ENCODE data around the gene OSGEP.

Gene OSGEP

GRCh38 chr14:20454516-20455354 lies at the start of gene OSGEP, which contains the start of gene APEX1:
Gene OSGEP (minus strand): TSS chr14:20454812. CDS start chr14:20454683, 129 bp downstream.
Gene APEX1 (plus strand): TSS chr14:20455226. CDS start chr14:20455646, 420 bp downstream.
- no peak for TF ChIP-seq CTCF (conservative IDR thresholded peaks at IDR 0.05; ENCODE audit: low read depth)
- POLR2A ChIA-PET (ENCODE audit: low non-redundant PET) = interaction anchor here (1.1 to 2.2 kb wide), 3 partner anchors 15 to 111 kb away, joined by 3 to 9 read pairs (median 5); partner anchors contain the start of genes PARP2, PNP and TEP1
- peak; percentile 99 for DNase-seq (ENCODE audit: low spot score)
- H3K27ac ChIP-seq = peak within 1 kb of the TSS; percentile 98
- CTCF ChIA-PET = interaction anchor here (0.6 to 1.3 kb wide), 2 partner anchors 168 to 517 kb away, joined by 4 read pairs; no protein-coding TSS in a partner anchor

DNA sequence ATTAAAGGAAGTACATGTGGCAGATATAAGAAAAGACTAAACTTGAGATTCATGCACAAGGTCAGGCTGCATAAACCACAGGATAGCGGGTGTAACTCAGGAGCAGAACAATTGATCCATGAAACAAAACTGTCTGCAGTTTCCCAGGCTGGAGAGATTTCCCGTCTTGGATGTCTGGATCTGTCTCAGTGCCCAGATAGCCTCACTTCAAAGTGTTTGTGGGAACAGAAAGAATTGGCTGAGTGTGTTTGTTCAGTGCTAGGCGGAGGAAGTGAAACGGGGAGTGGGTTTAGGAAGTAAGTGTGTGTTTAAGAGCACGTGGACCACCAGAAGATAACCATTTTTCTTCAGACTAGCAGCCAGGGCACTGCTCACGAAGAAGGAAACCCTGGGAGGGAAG lies 49.3 kb upstream of the OSGEP start:
- no peak overlapping the region for H3K27ac ChIP-seq
- CTCF ChIA-PET = no interaction called here
- POLR2A ChIA-PET (ENCODE audit: low non-redundant PET) = no interaction called here
- DNase-seq (ENCODE audit: low spot score) = no peak
- TF ChIP-seq CTCF (conservative IDR thresholded peaks at IDR 0.05; ENCODE audit: low read depth) = no peak

DNA sequence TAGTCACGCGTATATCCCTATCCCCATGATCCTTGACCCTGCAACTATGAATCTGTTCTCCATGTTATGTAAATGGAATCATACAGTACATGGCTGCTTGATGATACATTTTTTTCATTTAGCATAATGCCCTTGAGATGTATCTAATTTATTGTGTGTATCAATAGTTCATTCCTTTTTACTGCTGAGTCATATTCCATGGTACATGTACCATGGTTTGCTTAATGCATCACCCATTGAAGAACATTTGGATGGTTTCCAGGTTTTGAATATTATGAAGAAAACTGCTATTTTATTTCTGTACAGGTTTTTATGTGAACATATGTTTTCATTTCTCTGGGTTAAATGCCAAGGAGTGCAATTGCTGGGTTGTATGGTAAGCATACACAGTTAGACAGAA lies 46.7 kb upstream of the OSGEP start:
- POLR2A ChIA-PET (ENCODE audit: low non-redundant PET) = no interaction called here
- CTCF ChIA-PET = no interaction called here
- DNase-seq (ENCODE audit: low spot score) = peak; percentile 24
- H3K27ac ChIP-seq = no peak overlapping the region
- TF ChIP-seq CTCF (conservative IDR thresholded peaks at IDR 0.05; ENCODE audit: low read depth) = no peak

- DNase-seq (ENCODE audit: low spot score) = no peak
- CTCF ChIA-PET = no interaction called here
- no peak for TF ChIP-seq CTCF (conservative IDR thresholded peaks at IDR 0.05; ENCODE audit: low read depth)
- H3K27ac ChIP-seq = no peak overlapping the region
- POLR2A ChIA-PET (ENCODE audit: low non-redundant PET) = no interaction called here
Observed at GRCh38 chr14:20499881-20500280, 45.3 kb upstream of the OSGEP start.

DNA sequence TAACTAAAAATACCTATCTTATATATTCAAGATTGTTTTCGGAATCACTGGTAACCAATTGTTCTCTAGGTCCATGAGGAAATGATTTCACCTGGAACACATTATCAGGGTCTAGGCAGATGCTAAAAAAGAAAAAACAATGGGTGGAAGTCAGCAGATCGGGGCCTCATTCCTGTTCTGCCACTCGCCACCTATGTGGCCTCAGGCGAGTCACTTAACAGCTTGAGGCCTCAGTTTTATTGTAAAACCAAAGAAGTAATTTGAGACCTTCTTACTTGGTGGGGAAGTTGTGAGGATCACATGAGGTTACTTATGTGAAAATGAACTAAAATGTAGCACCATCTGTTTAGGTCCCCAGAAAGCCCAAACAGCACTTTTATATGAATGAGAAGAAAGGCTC lies 44.5 kb upstream of the OSGEP start:
- CTCF ChIA-PET = no interaction called here
- DNase-seq (ENCODE audit: low spot score) = no peak
- no peak overlapping the region for H3K27ac ChIP-seq

GRCh38 chr14:20498622-20499021 lies 44.0 kb upstream of the OSGEP start:
- DNase-seq (ENCODE audit: low spot score) = no peak
- H3K27ac ChIP-seq = no peak overlapping the region
- CTCF ChIA-PET = no interaction called here
- TF ChIP-seq CTCF (conservative IDR thresholded peaks at IDR 0.05; ENCODE audit: low read depth) = no peak
- POLR2A ChIA-PET (ENCODE audit: low non-redundant PET) = no interaction called here

More for the DNA sequence above, 44.5 kb upstream of the OSGEP start:
- POLR2A ChIA-PET (ENCODE audit: low non-redundant PET) = no interaction called here
- no peak for TF ChIP-seq CTCF (conservative IDR thresholded peaks at IDR 0.05; ENCODE audit: low read depth)

All from RWPE1 (cell line).